Glomerular visceral epithelial cell (primary cell): ENCODE results near the gene YKT6.

ENCODE experiments used
- DNase-seq: peaks from one replicate; pipeline ENCODE4 v3.0.0-alpha.2; 2016; ENCODE audit errors: extremely low spot score

YKT6 gene

GRCh38 chr7:44232901-44233715 is 32.3 kb downstream of the YKT6 start:
- DNase-seq: no peak

- no peak for DNase-seq
Observed at GRCh38 chr7:44235066-44235465, 34.3 kb downstream of the YKT6 start.

DNA sequence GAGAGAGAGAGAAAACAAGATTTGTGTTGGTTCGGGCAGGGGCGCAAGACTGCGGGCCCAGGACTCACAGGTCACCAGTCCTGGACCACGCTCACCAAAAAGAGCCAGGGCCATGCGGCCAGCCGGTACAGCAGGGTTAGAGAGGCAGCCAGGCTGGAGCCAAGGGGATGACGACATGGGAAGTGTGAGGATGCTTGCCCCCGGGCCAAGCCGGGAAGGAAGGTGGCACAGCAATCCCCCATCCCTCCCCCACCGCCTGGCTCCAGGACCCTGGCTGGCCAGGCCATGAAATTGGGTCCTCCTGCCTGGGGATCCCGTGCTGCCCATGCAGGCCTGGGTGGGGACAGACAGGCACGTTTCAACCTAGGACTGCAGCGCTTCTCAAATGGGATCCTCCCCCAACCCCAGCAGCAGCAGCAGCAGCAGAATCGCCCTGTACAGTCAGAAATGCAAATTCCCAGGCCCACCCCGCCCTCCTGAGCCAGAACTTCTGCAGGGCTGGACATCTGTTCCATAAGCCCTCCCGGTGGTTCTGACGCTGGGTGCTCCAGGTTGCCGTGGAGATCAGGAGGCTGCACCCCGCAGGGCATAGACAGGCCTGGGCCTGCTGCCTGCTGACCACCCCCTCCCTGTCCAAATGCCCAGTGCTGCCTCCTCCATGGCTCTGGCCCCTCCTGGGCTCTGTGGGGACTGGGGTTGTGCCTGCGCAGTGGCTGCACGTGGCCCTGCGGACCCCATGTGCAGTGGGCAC is 35.0 kb downstream of the YKT6 start:
- no peak for DNase-seq

DNA sequence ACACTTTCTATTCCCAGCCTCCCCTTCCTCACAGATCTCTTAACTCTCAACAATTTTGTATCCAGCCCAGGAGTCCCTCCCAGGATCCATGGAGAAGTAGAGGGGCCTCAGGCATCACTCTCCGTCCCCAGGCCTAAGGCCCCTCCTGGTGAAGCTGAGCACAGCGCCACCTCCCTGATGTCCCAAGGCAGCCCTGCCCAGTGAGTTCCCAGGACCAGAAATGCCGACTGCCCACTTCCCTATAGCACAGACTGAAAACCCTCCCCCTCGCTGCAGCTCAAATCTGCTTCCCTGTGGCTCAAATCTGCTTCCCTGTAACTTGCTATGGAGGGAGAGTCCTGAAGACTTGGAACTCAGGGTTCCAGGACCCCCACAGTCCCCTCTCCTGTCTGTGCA is 35.6 kb downstream of the YKT6 start:
- no peak for DNase-seq

DNA sequence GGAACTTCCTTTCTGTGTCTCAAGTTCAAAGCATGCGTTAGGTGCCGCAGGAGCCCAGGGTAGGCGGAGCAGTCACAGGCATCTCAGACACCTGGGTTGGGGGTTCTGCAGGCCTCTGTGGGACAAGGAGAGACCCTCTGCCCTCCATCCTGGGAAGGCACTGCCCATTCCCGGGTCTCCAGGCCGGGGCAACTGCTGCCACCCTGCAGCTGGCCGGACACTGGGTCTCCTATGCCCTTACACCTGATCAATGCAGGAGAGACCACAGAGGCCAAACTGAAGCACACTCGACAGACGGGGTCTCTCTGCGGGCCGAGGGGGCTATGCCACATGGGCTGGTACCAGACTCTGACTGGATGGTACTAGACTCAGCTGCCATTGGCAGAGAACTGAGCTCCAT is 36.9 kb downstream of the YKT6 start:
- no peak for DNase-seq

GRCh38 chr7:44238116-44238695 is 37.4 kb downstream of the YKT6 start:
- no peak for DNase-seq

- no peak for DNase-seq
Observed at GRCh38 chr7:44239361-44239760, 38.6 kb downstream of the YKT6 start.

GRCh38 chr7:44240376-44240775 is 39.6 kb downstream of the YKT6 start:
- no peak for DNase-seq

GRCh38 chr7:44240983-44241510 is 40.3 kb downstream of the YKT6 start:
- peak; percentile 80 for DNase-seq

- DNase-seq: no peak
Observed at GRCh38 chr7:44242091-44242490, 41.3 kb downstream of the YKT6 start.

DNA sequence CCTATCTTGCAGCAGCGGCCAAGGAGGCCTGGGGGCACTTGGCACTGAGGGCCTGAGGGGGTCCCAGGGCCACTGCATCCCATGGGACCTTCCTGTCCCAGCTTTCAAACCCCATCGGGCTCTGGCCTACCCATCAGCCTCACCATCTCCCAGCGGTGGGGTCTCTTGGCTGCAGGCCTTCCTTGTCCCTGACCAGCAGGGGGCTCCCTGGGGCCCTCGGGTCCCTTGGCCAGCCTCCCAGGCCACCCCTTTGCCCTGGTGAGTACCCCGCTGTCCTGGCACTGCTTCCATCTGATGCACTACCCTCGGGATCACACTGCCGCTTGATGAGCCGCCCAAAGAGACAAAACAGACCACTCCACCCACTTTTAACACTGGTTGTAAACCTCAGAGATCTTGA is 43.5 kb downstream of the YKT6 start:
- DNase-seq: peak; percentile 13

GRCh38 chr7:44246396-44247113 is 45.8 kb downstream of the YKT6 start:
- DNase-seq: no peak

DNA sequence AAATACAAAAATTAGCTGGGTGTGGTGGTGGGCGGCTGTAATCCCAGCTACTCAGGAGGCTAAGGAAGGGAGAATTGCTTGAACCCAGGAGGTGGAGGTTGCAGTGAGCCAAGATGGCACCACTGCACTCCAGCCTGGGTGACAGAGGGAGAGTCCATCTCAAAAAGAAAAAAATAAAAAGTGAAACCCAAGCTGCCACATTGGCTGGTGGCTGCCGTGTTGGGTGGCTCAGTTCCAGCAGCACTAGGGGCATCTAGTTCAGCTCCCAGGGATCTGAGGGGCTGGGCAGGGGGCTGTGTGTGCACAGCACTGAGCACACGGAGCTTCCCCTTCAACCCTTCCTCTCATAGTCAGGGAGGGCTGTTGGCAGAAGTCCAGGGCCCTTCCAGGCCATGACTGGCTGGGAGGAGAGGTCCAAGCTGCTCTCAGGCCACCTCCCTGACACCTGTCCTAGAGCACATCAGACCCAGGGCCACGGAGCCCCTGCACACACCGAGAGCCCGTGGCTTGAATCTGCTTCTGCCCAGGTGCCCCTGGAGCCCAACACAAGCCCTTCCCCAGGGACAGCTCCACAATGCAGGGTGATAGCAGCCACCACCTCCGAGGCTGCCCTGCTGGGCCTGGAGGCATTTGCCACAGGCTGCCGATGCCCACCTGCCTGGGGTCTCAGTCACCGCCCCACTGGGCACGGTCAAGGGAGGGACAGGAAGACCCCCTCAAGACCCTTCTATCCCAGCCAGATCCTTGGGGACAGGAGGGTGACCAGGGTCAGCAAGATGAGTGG is 47.3 kb downstream of the YKT6 start:
- DNase-seq: no peak

GRCh38 chr7:44249639-44250234 is 49.0 kb downstream of the YKT6 start:
- DNase-seq: no peak

DNA sequence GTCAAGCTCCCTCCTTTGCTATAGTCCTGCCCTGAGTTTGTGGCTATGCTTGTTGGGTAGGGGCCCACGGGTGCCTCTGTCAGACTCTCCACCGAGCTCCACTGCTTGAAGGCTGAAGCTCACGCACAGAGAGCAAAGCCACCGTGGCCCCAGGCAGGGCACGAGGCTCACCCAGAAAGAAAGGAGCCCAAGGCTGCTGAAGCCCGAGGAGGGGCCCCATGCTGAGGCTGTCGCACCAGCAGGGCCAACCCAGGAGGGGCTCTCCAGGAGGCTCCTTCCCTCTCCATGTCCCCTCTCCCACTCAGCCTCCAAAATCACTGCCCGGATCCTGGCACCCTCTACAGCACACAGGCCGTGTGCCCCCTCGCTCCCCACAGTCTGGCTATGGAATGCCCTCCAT is 50.5 kb downstream of the YKT6 start:
- DNase-seq: no peak

GRCh38 chr7:44251881-44252280 is 51.1 kb downstream of the YKT6 start:
- DNase-seq: no peak

- DNase-seq: no peak
Observed at GRCh38 chr7:44256459-44256858, 55.7 kb downstream of the YKT6 start.

DNA sequence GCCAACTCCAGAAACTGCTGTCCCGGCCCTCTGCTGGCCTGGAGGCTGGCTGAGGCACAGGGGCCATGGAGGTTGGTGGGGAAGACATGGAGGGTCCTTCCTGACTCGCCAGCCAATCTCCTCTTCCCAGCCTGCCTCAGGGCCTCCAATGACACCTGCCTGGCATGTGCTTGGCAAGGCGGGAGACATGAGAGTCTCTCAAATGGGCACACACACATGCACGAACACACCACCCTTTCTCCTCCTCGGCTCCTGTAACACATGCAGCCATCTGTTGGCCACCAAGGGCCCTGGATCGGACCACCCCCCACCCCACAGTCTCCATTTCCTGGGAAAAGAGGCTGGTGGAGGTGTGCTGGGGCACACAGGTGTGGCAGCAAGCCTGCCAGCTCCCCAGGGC is 56.4 kb downstream of the YKT6 start:
- no peak for DNase-seq

GRCh38 chr7:44257618-44258422 is 57.0 kb downstream of the YKT6 start:
- peak; percentile 93 for DNase-seq

DNA sequence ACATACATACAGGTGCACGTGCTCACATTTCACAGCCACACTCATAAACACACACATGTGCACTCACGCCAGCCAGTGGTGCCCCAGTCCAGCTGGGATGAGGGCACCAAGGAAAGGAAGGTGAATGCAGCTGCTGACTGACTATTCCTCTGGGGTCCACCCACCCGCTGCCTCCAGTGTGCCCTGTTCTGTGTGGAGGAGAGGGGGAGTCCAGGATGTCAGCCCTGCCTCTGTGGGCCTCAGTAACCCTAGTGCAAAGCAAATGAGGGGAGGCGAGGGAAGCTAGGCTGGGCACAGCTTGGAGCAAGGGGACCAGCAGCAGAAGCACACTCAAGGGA is 57.6 kb downstream of the YKT6 start:
- DNase-seq: no peak
